Panc1 (cell line): ENCODE measurements around the gene USP40. TPM values are rescaled to one million over a fixed set of nuclear protein-coding genes. Genes with fewer than 3 reads are reported as not detected.

Source experiments
- ATAC-seq: fragments of 200-7000 bp; cut with Tn5 transposase; 2 replicates; pipeline ENCODE4 v1.9.1; 2020; ENCODE audit warnings: mild to moderate bottlenecking, moderate library complexity
- BruUV-seq: library from RNA; stranded (reverse); fragments of 400-500 nt; replicated peaks from 2 replicates; lab custom pipeline; 2021; lab: Mats Ljungman, UMichigan
- CTCF ChIA-PET: fragments of 300-600 bp; sonication (Branson Sonifier 250); formaldehyde crosslinking; loops from one replicate; lab custom pipeline; 2022; ENCODE audit warnings: antibody characterized with exemption; lab: Charles Lee
- POLR2A ChIA-PET: fragments of 300-600 bp; sonication (Branson Sonifier 250); formaldehyde crosslinking; loops from one replicate; lab custom pipeline; 2022; ENCODE audit warnings: antibody characterized with exemption; lab: Charles Lee
- DNase-seq: peaks from one replicate; pipeline ENCODE4 v3.0.0-alpha.2; 2010; ENCODE audit warnings: low read depth, low spot score
- H3K27ac ChIP-seq: 2 replicates; pipeline ENCODE4 v1.5.1; 2011; ENCODE audit warnings: mild to moderate bottlenecking, low read length, inconsistent platforms
- H3K27me3 ChIP-seq: fragments of 200-500 bp; sonication (Bioruptor generic); 2 replicates; pipeline ENCODE4 v1.6.0; 2014; ENCODE audit warnings: low read length, inconsistent platforms; ENCODE audit not compliant: control insufficient read depth, insufficient read depth
- H3K36me3 ChIP-seq: fragments of 200-500 bp; sonication (Bioruptor generic); 2 replicates; pipeline ENCODE4 v1.5.1; 2014; ENCODE audit warnings: inconsistent platforms, mild to moderate bottlenecking, low read length, moderate library complexity; ENCODE audit not compliant: control insufficient read depth, insufficient read depth
- H3K4me1 ChIP-seq: 2 replicates; pipeline ENCODE4 v1.5.1; 2011; ENCODE audit warnings: inconsistent platforms, mild to moderate bottlenecking, low read length, moderate library complexity; ENCODE audit not compliant: control insufficient read depth, insufficient read depth
- H3K4me3 ChIP-seq, 2 experiments: 2 replicates each; pipeline ENCODE4 v1.5.1; 2011 to 2012; ENCODE audit warnings: low read depth in 2 of 2, low read length in 2 of 2, mild to moderate bottlenecking in 2 of 2, inconsistent platforms in 1 of 2, moderate library complexity in 1 of 2
- H3K9me3 ChIP-seq: fragments of 200-500 bp; sonication (Bioruptor generic); 2 replicates; pipeline ENCODE4 v1.5.1; 2014; ENCODE audit warnings: low read depth, mild to moderate bottlenecking, inconsistent platforms, low read length, moderate library complexity; ENCODE audit not compliant: control insufficient read depth, insufficient read depth
- POLR2AphosphoS5 ChIP-seq: IDR thresholded peaks from 2 replicates; pipeline ENCODE4 v1.6.1; 2012; ENCODE audit warnings: mild to moderate bottlenecking, low read depth, low read length, moderate library complexity
- SIN3A ChIP-seq: IDR thresholded peaks from 2 replicates; pipeline ENCODE4 v1.6.1; 2012; ENCODE audit warnings: low read depth, mild to moderate bottlenecking, low read length, moderate library complexity, borderline replicate concordance; ENCODE audit not compliant: insufficient read depth
- TCF7L2 ChIP-seq: IDR thresholded peaks from 2 replicates; pipeline ENCODE4 v1.6.1; 2011; ENCODE audit warnings: mild to moderate bottlenecking, low read depth, low read length, inconsistent platforms
- in situ Hi-C: cut with HindIII; loops from 2 replicates; pipeline ENCODE4 v1.10.0; 2016; ENCODE audit warnings: low sequenced_read_pairs, low pct_unique_long_range_greater_than_20kb
- intact Hi-C: fragments of 100-400 bp; cut with micrococcal nuclease; formaldehyde crosslinking; loops from one replicate; pipeline ENCODE4 v1.10.0; 2022; ENCODE audit not compliant: unreplicated experiment
- total RNA-seq: library from RNA; stranded (reverse); gene quantifications from one replicate; pipeline ENCODE4 v1.2.1, GENCODE V29; 2021; ENCODE audit not compliant: unreplicated experiment
- TF ChIP-seq, protein P1 (sequence below): fragments of 450-650 bp; IDR thresholded peaks from 2 replicates; pipeline ENCODE4 v1.5.1; 2017; ENCODE audit warnings: mild to moderate bottlenecking
- TF ChIP-seq, protein P2 (sequence below), 2 experiments: IDR thresholded peaks; 2 replicates each; pipeline ENCODE4 v1.6.1; 2011 to 2012; ENCODE audit warnings: low read depth in 2 of 2, control low read depth in 1 of 2, low read length in 1 of 2, mild to moderate bottlenecking in 1 of 2, moderate library complexity in 1 of 2; ENCODE audit not compliant: insufficient read depth in 1 of 2

Gene USP40
- total RNA-seq, 1 experiment from 2014 or later = 26.6 TPM

DNA sequence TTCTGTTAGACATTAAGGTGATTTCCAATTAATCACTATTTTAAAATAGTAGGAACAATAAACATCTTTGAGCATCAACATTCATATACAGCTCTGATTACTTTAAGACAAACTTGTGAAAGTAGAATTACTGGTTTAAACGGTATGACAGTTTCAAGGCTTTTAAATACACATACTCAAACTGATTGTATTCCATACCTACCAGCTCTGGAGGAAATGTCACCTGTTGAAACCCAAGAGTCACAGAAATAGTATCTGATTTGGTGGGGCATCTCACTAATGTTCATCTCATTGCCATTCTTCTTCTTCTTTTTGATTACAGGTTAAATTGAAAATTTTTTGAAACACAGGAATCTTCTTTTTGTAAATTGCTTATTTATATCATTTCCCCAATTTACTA, 36.2 kb downstream of the USP40 start:
- TF ChIP-seq TCF7L2 = no peak
- TF ChIP-seq, protein P1, sequence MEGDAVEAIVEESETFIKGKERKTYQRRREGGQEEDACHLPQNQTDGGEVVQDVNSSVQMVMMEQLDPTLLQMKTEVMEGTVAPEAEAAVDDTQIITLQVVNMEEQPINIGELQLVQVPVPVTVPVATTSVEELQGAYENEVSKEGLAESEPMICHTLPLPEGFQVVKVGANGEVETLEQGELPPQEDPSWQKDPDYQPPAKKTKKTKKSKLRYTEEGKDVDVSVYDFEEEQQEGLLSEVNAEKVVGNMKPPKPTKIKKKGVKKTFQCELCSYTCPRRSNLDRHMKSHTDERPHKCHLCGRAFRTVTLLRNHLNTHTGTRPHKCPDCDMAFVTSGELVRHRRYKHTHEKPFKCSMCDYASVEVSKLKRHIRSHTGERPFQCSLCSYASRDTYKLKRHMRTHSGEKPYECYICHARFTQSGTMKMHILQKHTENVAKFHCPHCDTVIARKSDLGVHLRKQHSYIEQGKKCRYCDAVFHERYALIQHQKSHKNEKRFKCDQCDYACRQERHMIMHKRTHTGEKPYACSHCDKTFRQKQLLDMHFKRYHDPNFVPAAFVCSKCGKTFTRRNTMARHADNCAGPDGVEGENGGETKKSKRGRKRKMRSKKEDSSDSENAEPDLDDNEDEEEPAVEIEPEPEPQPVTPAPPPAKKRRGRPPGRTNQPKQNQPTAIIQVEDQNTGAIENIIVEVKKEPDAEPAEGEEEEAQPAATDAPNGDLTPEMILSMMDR = no peak
- in situ Hi-C loops (no loop called here), intact Hi-C loops (no loop called here)
- Histone ChIP-seq H3K27ac (no peak overlapping the region), H3K9me3 (no peaks in the 10 kb centered on the region), H3K36me3 (0 out of 2 replicates have a peak, but pooled peaks cover 2% of the 10 kb centered on the region), H3K27me3 (no peaks in the 10 kb centered on the region), H3K4me1 (no peaks in the 10 kb centered on the region), H3K4me3 (no peak overlapping the region)
- no peak for DNase-seq
- ChIA-PET POLR2A (no interaction called here), CTCF (no interaction called here)
- ATAC-seq = no peak
- BruUV-seq = no TSS peak

DNA sequence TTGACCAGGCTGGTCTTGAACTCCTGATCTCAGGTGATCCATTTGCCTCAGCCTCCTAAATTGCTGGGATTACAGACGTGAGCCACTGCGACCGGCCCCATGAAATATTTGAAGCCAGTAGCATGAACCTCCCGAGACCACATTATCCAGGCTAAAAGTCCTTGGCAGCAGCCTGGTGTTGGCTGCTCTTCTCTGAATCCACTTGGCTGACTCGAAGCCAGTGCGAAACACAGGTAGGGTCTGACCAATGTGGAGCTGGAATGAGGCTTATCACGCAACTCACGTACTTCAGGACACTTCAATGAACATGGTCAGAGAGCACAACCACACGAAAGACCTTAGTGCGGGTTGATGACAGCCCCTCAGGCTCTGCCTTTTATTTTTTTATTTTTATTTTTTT, 38.4 kb downstream of the USP40 start:
- ChIA-PET POLR2A (no interaction called here), CTCF (no interaction called here)
- in situ Hi-C loops (no loop called here), intact Hi-C loops (no loop called here)
- Histone ChIP-seq H3K27me3 (no peaks in the 10 kb centered on the region), H3K36me3 (peaks cover 4% of the 10 kb centered on the region; the same call in 1 of the 2 replicates), H3K4me1 (no peaks in the 10 kb centered on the region), H3K4me3 (no peak overlapping the region), H3K9me3 (no peaks in the 10 kb centered on the region), H3K27ac (no peak overlapping the region)
- BruUV-seq = no TSS peak
- DNase-seq = no peak
- no peak for ATAC-seq
- TF ChIP-seq SIN3A (no peak), POLR2AphosphoS5 (no peak), TCF7L2 (no peak)
- TF ChIP-seq, protein P1 = no peak
- TF ChIP-seq, protein P2, sequence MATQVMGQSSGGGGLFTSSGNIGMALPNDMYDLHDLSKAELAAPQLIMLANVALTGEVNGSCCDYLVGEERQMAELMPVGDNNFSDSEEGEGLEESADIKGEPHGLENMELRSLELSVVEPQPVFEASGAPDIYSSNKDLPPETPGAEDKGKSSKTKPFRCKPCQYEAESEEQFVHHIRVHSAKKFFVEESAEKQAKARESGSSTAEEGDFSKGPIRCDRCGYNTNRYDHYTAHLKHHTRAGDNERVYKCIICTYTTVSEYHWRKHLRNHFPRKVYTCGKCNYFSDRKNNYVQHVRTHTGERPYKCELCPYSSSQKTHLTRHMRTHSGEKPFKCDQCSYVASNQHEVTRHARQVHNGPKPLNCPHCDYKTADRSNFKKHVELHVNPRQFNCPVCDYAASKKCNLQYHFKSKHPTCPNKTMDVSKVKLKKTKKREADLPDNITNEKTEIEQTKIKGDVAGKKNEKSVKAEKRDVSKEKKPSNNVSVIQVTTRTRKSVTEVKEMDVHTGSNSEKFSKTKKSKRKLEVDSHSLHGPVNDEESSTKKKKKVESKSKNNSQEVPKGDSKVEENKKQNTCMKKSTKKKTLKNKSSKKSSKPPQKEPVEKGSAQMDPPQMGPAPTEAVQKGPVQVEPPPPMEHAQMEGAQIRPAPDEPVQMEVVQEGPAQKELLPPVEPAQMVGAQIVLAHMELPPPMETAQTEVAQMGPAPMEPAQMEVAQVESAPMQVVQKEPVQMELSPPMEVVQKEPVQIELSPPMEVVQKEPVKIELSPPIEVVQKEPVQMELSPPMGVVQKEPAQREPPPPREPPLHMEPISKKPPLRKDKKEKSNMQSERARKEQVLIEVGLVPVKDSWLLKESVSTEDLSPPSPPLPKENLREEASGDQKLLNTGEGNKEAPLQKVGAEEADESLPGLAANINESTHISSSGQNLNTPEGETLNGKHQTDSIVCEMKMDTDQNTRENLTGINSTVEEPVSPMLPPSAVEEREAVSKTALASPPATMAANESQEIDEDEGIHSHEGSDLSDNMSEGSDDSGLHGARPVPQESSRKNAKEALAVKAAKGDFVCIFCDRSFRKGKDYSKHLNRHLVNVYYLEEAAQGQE (IDR thresholded peaks at IDR 0.05; ENCODE audit: insufficient read depth in 1 of 2, low read depth in 2 of 2, low read length in 1 of 2) = no peak
